Skeletal muscle tissue (tissue), 4 donors: ENCODE measurements around the gene SBF2. TPM values are rescaled to one million over a fixed set of nuclear protein-coding genes. Genes with fewer than 3 reads are reported as not detected.
A peak's percentile ranks its signal among the peaks of the same experiment; 100 is the strongest.
"Not testable (repeated sequence)": the region's sequence is repeated elsewhere in the genome, so short reads cannot be mapped to it uniquely, and the experiment has no call there.

Experiments
- H3K27ac ChIP-seq: one replicate; pipeline ENCODE4 v1.7.0; 2013; ENCODE audit warnings: mild to moderate bottlenecking, low read depth, low read length, inconsistent platforms
- H3K27me3 ChIP-seq, 3 donors: one replicate each; pipeline ENCODE4 v1.7.0; 2013; ENCODE audit warnings: low read length in 3 of 3; ENCODE audit not compliant: control insufficient read depth in 3 of 3, insufficient read depth in 3 of 3
- H3K36me3 ChIP-seq, 3 donors: one replicate each; pipeline ENCODE4 v1.7.0; 2013; ENCODE audit warnings: low read length in 3 of 3; ENCODE audit not compliant: control insufficient read depth in 3 of 3, insufficient read depth in 3 of 3
- H3K4me1 ChIP-seq, 3 donors: one replicate each; pipeline ENCODE4 v1.7.0; 2013; ENCODE audit warnings: low read length in 3 of 3, mild to moderate bottlenecking in 3 of 3; ENCODE audit not compliant: control insufficient read depth in 3 of 3, insufficient read depth in 3 of 3
- H3K4me3 ChIP-seq, 3 donors: one replicate each; pipeline ENCODE4 v1.7.0; 2013; ENCODE audit warnings: low read length in 3 of 3
- H3K9ac ChIP-seq, 3 donors: one replicate each; pipeline ENCODE4 v1.7.0; 2013; ENCODE audit warnings: low read length in 3 of 3, mild to moderate bottlenecking in 3 of 3, moderate library complexity in 2 of 3, low read depth in 1 of 3
- H3K9me3 ChIP-seq, 3 donors: one replicate each; pipeline ENCODE4 v1.7.0; 2013; ENCODE audit warnings: low read length in 3 of 3; ENCODE audit not compliant: control insufficient read depth in 3 of 3
- total RNA-seq: library from RNA; depleted of rRNA; stranded (reverse); fragments of >200 nt; gene quantifications from one replicate; pipeline ENCODE4 v1.2.3, GENCODE V29; 2014
- donor health status: Osteomylitis.

The SBF2 gene
- total RNA-seq, 1 donor from 2014 or later = 34.4 TPM

- not testable (repeated sequence) for H3K4me1 ChIP-seq, H3K4me3 ChIP-seq, H3K36me3 ChIP-seq, H3K27ac ChIP-seq, H3K9ac ChIP-seq, H3K9me3 ChIP-seq, H3K27me3 ChIP-seq
Observed at GRCh38 chr11:10133251-10133650, 160.8 kb downstream of the SBF2 start.

- Histone ChIP-seq H3K4me1 (no peaks in the 10 kb centered on the region), H3K27me3 (no peaks in the 10 kb centered on the region), H3K9me3 (no peaks in the 10 kb centered on the region), H3K9ac (no peak overlapping the region), H3K4me3 (no peak overlapping the region), H3K36me3 (no peaks in the 10 kb centered on the region), H3K27ac (no peak overlapping the region)
Observed at GRCh38 chr11:10130875-10131274, 163.1 kb downstream of the SBF2 start.

- not testable (repeated sequence) for H3K9me3 ChIP-seq, H3K9ac ChIP-seq, H3K27me3 ChIP-seq, H3K27ac ChIP-seq, H3K4me3 ChIP-seq, H3K36me3 ChIP-seq, H3K4me1 ChIP-seq
Observed at GRCh38 chr11:10129184-10129583, 164.8 kb downstream of the SBF2 start.

GRCh38 chr11:10125522-10126133, 168.4 kb downstream of the SBF2 start:
- no peaks in the 10 kb centered on the region for H3K27me3 ChIP-seq
- no peak overlapping the region for H3K27ac ChIP-seq

GRCh38 chr11:10122326-10123197, 171.5 kb downstream of the SBF2 start:
- Histone ChIP-seq H3K4me3 (no peak overlapping the region), H3K9ac (peak overlapping the region in 1 of 3 donors; percentile 24), H3K4me1 (peaks cover 2 to 5% (median 5%) of the 10 kb centered on the region in 3 donors)

More at GRCh38 chr11:10125522-10126133, 168.4 kb downstream of the SBF2 start:
- Histone ChIP-seq H3K4me3 (no peak overlapping the region), H3K9me3 (no peaks in the 10 kb centered on the region), H3K36me3 (no peaks in the 10 kb centered on the region), H3K4me1 (peaks cover 0 to 5% (median 5%) of the 10 kb centered on the region in 3 donors), H3K9ac (no peak overlapping the region)

GRCh38 chr11:10118865-10119264, 175.2 kb downstream of the SBF2 start:
- H3K9ac ChIP-seq = no peak overlapping the region
- H3K4me1 ChIP-seq = peaks cover 2 to 5% (median 5%) of the 10 kb centered on the region in 3 donors
- H3K27ac ChIP-seq = no peak overlapping the region
- H3K36me3 ChIP-seq = no peaks in the 10 kb centered on the region
- no peaks in the 10 kb centered on the region for H3K27me3 ChIP-seq
- H3K4me3 ChIP-seq = no peak overlapping the region
- no peaks in the 10 kb centered on the region for H3K9me3 ChIP-seq

More at GRCh38 chr11:10122326-10123197, 171.5 kb downstream of the SBF2 start:
- Histone ChIP-seq H3K9me3 (no peaks in the 10 kb centered on the region), H3K27ac (no peak overlapping the region), H3K27me3 (no peaks in the 10 kb centered on the region), H3K36me3 (no peaks in the 10 kb centered on the region)

GRCh38 chr11:10117709-10118351, 176.2 kb downstream of the SBF2 start:
- Histone ChIP-seq H3K27me3 (no peaks in the 10 kb centered on the region), H3K4me3 (no peak overlapping the region), H3K36me3 (no peaks in the 10 kb centered on the region), H3K27ac (no peak overlapping the region), H3K9ac (no peak overlapping the region), H3K9me3 (no peaks in the 10 kb centered on the region), H3K4me1 (peaks cover 2 to 4% (median 2%) of the 10 kb centered on the region in 3 donors)

- Histone ChIP-seq H3K27ac (no peak overlapping the region), H3K36me3 (no peaks in the 10 kb centered on the region), H3K4me3 (no peak overlapping the region), H3K9me3 (no peaks in the 10 kb centered on the region), H3K9ac (no peak overlapping the region), H3K4me1 (peaks cover 0 to 2% (median 0%) of the 10 kb centered on the region in 3 donors), H3K27me3 (no peaks in the 10 kb centered on the region)
Observed at GRCh38 chr11:10116588-10116987, 177.4 kb downstream of the SBF2 start.

GRCh38 chr11:10114593-10115404, 179.2 kb downstream of the SBF2 start:
- Histone ChIP-seq H3K27ac (no peak overlapping the region), H3K4me3 (no peak overlapping the region), H3K9ac (no peak overlapping the region), H3K36me3 (no peaks in the 10 kb centered on the region), H3K27me3 (no peaks in the 10 kb centered on the region), H3K4me1 (peaks cover 0 to 8% (median 2%) of the 10 kb centered on the region in 3 donors), H3K9me3 (no peaks in the 10 kb centered on the region)
